Activated CD8-positive, alpha-beta T cell treated with anti-CD3 and anti-CD28 coated beads for 36 hours (primary cell): ENCODE data around the gene MORC2. TPM values are rescaled to one million over a fixed set of nuclear protein-coding genes. Genes with fewer than 3 reads are reported as not detected.

Source experiments
- ATAC-seq: fragments of 200-7000 bp; cut with Tn5 transposase; one replicate; pipeline ENCODE4 v1.10.0; 2021; ENCODE audit warnings: mild to moderate bottlenecking, moderate library complexity
- CTCF ChIA-PET: fragments of 350-600 bp; sonication (Branson Sonifier 250); formaldehyde crosslinking; loops from one replicate; lab custom pipeline; 2021; ENCODE audit warnings: antibody characterized with exemption; lab: Charles Lee
- POLR2A ChIA-PET: fragments of 350-600 bp; sonication (Branson Sonifier 250); formaldehyde crosslinking; loops from one replicate; lab custom pipeline; 2021; ENCODE audit warnings: antibody characterized with exemption; lab: Charles Lee
- DNase-seq: peaks from one replicate; pipeline ENCODE4 v3.0.0-alpha.2; 2020
- H3K27ac Mint-ChIP-seq: one replicate; pipeline ENCODE4 v1.8.0; 2021; ENCODE audit warnings: mild to moderate bottlenecking, mixed read lengths
- H3K27me3 Mint-ChIP-seq: one replicate; pipeline ENCODE4 v1.8.0; 2021; ENCODE audit warnings: mixed read lengths
- H3K36me3 Mint-ChIP-seq: one replicate; pipeline ENCODE4 v1.8.0; 2021; ENCODE audit warnings: low read depth, mixed read lengths
- H3K4me1 Mint-ChIP-seq: one replicate; pipeline ENCODE4 v1.8.0; 2021; ENCODE audit warnings: low read depth, mixed read lengths
- H3K4me3 Mint-ChIP-seq: one replicate; pipeline ENCODE4 v1.8.0; 2021; ENCODE audit warnings: mild to moderate bottlenecking, moderate library complexity, mixed read lengths
- H3K9me3 Mint-ChIP-seq: one replicate; pipeline ENCODE4 v1.8.0; 2021; ENCODE audit warnings: mixed read lengths
- intact Hi-C: fragments of 100-400 bp; cut with micrococcal nuclease; formaldehyde crosslinking; loops from one replicate; pipeline ENCODE4 v1.10.0; 2022
- total RNA-seq, 2 experiments: library from RNA; stranded (reverse); gene quantifications; one replicate each; pipeline ENCODE4 v1.2.3, GENCODE V29; 2021
- TF ChIP-seq, protein P1 (sequence below): fragments of 200-600 bp; IDR thresholded peaks from one replicate; pipeline ENCODE4 v1.8.0; 2022; ENCODE audit warnings: antibody characterized with exemption, mild to moderate bottlenecking

Gene MORC2
- total RNA-seq, 2 experiments from 2014 or later, result 20.8 to 23.0 TPM

DNA sequence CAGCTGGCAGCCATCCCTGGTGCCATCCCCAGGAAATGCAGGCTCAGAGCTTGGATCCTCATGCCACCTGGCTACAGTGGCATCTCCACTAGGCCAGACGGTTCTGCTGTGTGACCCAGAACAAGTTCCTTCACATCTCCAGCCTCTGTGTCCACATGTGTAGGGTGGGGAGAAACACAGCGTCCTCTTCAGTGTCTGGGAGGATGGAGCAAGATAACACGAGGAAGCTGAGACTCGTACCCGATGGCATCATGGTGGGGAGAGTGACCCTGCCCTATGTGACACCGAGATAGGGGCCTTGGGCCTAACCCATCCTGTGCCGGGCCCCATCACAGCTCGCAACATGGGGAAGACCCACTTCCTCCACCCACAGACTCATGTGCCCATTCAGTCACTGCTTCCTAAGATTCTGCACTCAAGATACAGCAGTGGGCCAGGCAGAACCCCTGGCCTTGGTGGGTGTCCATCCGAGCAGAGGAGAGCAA, 78.5 kb downstream of the MORC2 start:
- DNase-seq, result no peak
- no peak for ATAC-seq
- no peak overlapping the region for H3K27ac Mint-ChIP-seq
- TF ChIP-seq, protein P1, sequence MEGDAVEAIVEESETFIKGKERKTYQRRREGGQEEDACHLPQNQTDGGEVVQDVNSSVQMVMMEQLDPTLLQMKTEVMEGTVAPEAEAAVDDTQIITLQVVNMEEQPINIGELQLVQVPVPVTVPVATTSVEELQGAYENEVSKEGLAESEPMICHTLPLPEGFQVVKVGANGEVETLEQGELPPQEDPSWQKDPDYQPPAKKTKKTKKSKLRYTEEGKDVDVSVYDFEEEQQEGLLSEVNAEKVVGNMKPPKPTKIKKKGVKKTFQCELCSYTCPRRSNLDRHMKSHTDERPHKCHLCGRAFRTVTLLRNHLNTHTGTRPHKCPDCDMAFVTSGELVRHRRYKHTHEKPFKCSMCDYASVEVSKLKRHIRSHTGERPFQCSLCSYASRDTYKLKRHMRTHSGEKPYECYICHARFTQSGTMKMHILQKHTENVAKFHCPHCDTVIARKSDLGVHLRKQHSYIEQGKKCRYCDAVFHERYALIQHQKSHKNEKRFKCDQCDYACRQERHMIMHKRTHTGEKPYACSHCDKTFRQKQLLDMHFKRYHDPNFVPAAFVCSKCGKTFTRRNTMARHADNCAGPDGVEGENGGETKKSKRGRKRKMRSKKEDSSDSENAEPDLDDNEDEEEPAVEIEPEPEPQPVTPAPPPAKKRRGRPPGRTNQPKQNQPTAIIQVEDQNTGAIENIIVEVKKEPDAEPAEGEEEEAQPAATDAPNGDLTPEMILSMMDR, result no peak
- H3K4me3 Mint-ChIP-seq, result no peak overlapping the region
- H3K9me3 Mint-ChIP-seq, result no peaks in the 10 kb centered on the region
- no peaks in the 10 kb centered on the region for H3K36me3 Mint-ChIP-seq
- peaks cover 12% of the 10 kb centered on the region for H3K4me1 Mint-ChIP-seq
- POLR2A ChIA-PET, result no interaction called here
- no peaks in the 10 kb centered on the region for H3K27me3 Mint-ChIP-seq
- intact Hi-C loops, result no loop called here
- CTCF ChIA-PET, result interaction anchor here (0.9 to 3.1 kb wide), 11 partner anchors 15 to 256 kb away, joined by 3 to 12 read pairs (median 4); no protein-coding TSS in a partner anchor

DNA sequence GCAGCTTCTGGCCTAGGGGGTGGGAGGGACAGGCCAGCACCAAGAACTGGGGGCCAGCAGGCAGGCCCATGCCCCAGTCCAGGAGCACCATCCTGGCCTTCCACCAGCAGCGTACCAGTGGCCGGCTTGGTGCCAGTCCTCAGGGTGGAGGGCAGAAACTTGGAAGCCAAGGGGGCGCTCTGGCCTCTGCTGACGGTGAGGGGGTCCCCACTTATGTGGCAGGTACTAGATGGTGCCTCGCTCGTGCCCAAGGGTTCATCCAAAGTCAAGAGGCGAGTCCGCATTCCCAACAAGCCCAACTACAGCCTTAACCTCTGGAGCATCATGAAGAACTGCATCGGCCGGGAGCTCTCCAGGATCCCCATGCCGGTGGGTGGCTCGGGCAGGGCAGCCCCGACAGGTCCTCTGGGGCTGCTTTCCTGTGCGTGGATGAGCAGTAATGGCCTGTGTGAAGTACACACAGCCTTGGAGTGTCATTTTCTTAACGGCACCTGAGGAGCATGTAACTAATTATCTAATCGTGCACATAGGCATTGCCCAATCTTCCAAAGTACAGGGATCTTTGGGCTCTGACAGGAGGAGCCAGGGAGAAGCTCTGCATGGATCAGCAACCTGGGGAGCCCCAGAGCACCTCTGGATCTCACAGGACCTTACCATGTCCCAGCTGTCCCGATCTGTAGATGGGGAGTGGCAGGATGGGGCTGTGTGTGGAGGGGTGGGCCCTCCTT, 79.1 kb downstream of the MORC2 start:
- CTCF ChIA-PET, result interaction anchor here (1.4 to 3.1 kb wide), 4 partner anchors 18 to 255 kb away, joined by 4 to 12 read pairs (median 4); no protein-coding TSS in a partner anchor
- H3K27me3 Mint-ChIP-seq, result no peaks in the 10 kb centered on the region
- peaks cover 9% of the 10 kb centered on the region for H3K4me1 Mint-ChIP-seq
- POLR2A ChIA-PET, result no interaction called here
- DNase-seq (no peak), ATAC-seq (no peak)
- H3K27ac Mint-ChIP-seq, result no peak overlapping the region
- no peak overlapping the region for H3K4me3 Mint-ChIP-seq
- TF ChIP-seq, protein P1, result no peak
- no peaks in the 10 kb centered on the region for H3K36me3 Mint-ChIP-seq
- intact Hi-C loops, result no loop called here
- no peaks in the 10 kb centered on the region for H3K9me3 Mint-ChIP-seq

DNA sequence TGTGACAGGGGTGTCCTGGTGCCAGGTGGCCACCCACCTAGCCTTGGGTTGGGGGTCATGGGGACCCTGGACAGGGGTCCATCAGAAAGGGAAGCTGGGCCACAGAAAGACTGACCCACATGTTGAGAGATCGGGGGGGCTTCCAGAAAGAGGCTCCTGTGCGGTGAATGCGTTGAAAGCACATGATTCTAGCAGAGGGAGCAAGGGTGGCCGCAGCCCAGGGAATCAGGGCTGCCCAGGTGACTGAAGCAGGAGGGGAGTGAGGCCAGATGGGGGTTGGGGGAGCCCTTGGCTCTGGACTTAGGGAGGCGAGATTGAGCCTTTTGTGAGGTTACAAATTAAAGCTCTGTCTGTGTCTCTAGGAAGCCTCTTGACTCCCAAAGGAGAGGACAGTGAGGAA, 80.7 kb downstream of the MORC2 start:
- TF ChIP-seq, protein P1, result no peak
- intact Hi-C loops, result no loop called here
- Mint-ChIP-seq H3K36me3 (no peaks in the 10 kb centered on the region), H3K4me1 (no peaks in the 10 kb centered on the region), H3K27ac (no peak overlapping the region), H3K4me3 (no peak overlapping the region), H3K9me3 (no peaks in the 10 kb centered on the region), H3K27me3 (no peaks in the 10 kb centered on the region)
- ATAC-seq (no peak), DNase-seq (no peak)
- ChIA-PET CTCF (interaction anchor here (1.3 to 1.4 kb wide), 2 partner anchors 22 to 253 kb away, joined by 3 to 4 read pairs; no protein-coding TSS in a partner anchor), POLR2A (interaction anchor here (1.0 kb wide), 1 partner anchor 54 kb away, joined by 3 read pairs; no protein-coding TSS in a partner anchor)

- intact Hi-C loops, result no loop called here
- POLR2A ChIA-PET, result interaction anchor here (1.0 kb wide), 1 partner anchor 54 kb away, joined by 3 read pairs; no protein-coding TSS in a partner anchor
- no peak overlapping the region for H3K27ac Mint-ChIP-seq
- no peaks in the 10 kb centered on the region for H3K36me3 Mint-ChIP-seq
- ATAC-seq (no peak), DNase-seq (no peak)
- no peaks in the 10 kb centered on the region for H3K9me3 Mint-ChIP-seq
- TF ChIP-seq, protein P1, result no peak
- no peaks in the 10 kb centered on the region for H3K4me1 Mint-ChIP-seq
- CTCF ChIA-PET, result interaction anchor here (1.3 kb wide), 1 partner anchor 21 kb away, joined by 3 read pairs; no protein-coding TSS in a partner anchor
- H3K27me3 Mint-ChIP-seq, result no peaks in the 10 kb centered on the region
- no peak overlapping the region for H3K4me3 Mint-ChIP-seq
Observed at GRCh38 chr22:30887453-30887852, 81.1 kb downstream of the MORC2 start.

DNA sequence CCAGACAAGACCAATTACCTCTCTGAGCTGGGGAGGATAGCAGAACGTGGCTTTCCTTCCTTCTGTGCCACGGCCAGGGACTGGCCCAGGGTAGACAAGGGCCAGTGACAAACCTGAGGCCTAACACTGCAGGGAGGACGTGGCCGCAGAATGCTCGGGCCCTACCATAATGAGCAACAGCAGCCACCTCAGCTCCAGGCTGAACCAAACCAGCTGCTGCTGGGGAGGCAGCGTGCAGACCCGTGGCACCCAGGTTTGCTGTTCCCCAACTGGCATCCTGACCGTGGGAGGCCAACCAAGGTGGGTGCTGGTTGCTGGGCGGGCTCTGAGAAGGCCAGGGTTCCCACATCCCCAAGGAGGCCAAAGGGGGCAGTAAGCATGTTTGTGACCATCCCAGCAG, 83.0 kb downstream of the MORC2 start:
- H3K36me3 Mint-ChIP-seq, result no peaks in the 10 kb centered on the region
- ChIA-PET CTCF (no interaction called here), POLR2A (interaction anchor here (0.7 kb wide), 1 partner anchor 80 kb away, joined by 3 read pairs; no protein-coding TSS in a partner anchor)
- H3K27ac Mint-ChIP-seq, result no peak overlapping the region
- H3K4me3 Mint-ChIP-seq, result no peak overlapping the region
- H3K9me3 Mint-ChIP-seq, result no peaks in the 10 kb centered on the region
- ATAC-seq, result no peak
- no peak for DNase-seq
- intact Hi-C loops, result no loop called here
- TF ChIP-seq, protein P1, result no peak
- no peaks in the 10 kb centered on the region for H3K27me3 Mint-ChIP-seq
- no peaks in the 10 kb centered on the region for H3K4me1 Mint-ChIP-seq
